Adrenal gland (tissue), 12 donors: ENCODE measurements around the gene ANKK1. TPM values are rescaled to one million over a fixed set of nuclear protein-coding genes. Genes with fewer than 3 reads are reported as not detected.

Experiments
- DNase-seq, 7 donors: peaks; one replicate each; pipeline ENCODE4 v3.0.0-alpha.2; 2019 to 2020
- H3K27ac ChIP-seq, 5 donors: fragments of 200-600 bp; sonication (generic) in 4 of 5; 1 replicate in 3 of 5; 2 replicates in 2 of 5; pipeline versions ENCODE4 v1.5.1 to v1.8.0; 2016 to 2020; ENCODE audit warnings: mild to moderate bottlenecking in 1 of 5
- H3K27me3 ChIP-seq: fragments of 200-600 bp; 2 replicates; pipeline ENCODE4 v1.8.0; 2021
- H3K36me3 ChIP-seq, 2 donors: fragments of 200-600 bp; replicated peaks in 1 of 2; 1 replicate in 1 of 2; 2 replicates in 1 of 2; pipeline versions ENCODE4 v1.5.1 to v1.8.0; 2018 to 2022
- H3K4me1 ChIP-seq, 2 donors: fragments of 200-600 bp; replicated peaks in 1 of 2; 1 replicate in 1 of 2; 2 replicates in 1 of 2; pipeline versions ENCODE4 v1.5.1 to v1.8.0; 2018 to 2021
- H3K4me3 ChIP-seq, 4 donors: fragments of 200-600 bp; sonication (generic) in 3 of 4; one replicate each; pipeline ENCODE4 v1.5.1; 2016 to 2018
- H3K9me3 ChIP-seq, 3 donors: fragments of 200-600 bp; sonication (generic) in 1 of 3; replicated peaks in 1 of 3; 1 replicate in 2 of 3; 2 replicates in 1 of 3; pipeline versions ENCODE4 v1.5.1 to v1.8.0; 2016 to 2021
- CTCF ChIP-seq, 6 experiments: fragments of 450-650 bp in 4 of 6; fragments of 200-600 bp in 2 of 6; sonication (generic) in 1 of 6; IDR thresholded peaks; 1 replicate in 5 of 6; 2 replicates in 1 of 6; pipeline versions ENCODE4 v1.5.1 to v1.8.0; 2016 to 2021; ENCODE audit warnings: antibody characterized with exemption in 6 of 6, mild to moderate bottlenecking in 2 of 6, moderate library complexity in 1 of 6
- POLR2A ChIP-seq, 2 donors: fragments of 450-650 bp; IDR thresholded peaks; one replicate each; pipeline ENCODE4 v1.6.1; 2017; ENCODE audit warnings: antibody characterized with exemption in 2 of 2, mild to moderate bottlenecking in 2 of 2, moderate library complexity in 1 of 2
- WGBS, 4 donors: extraction: QIAGEN DNeasy Blood & Tissue Kit in 2 of 4; methylation state at CpG; one replicate each; pipeline versions ENCODE4 v1.1.5 to v1.1.7; 2013 to 2017; 5-methylcytosine and 5-hydroxymethylcytosine counted together
- intact Hi-C, 2 donors: fragments of 100-400 bp; cut with DNase I; formaldehyde crosslinking; loops; one replicate each; pipeline versions ENCODE4 v1.14.1 to v1.15.0; 2022 to 2023
- polyA plus RNA-seq, 3 donors: library from polyadenylated mRNA; stranded (reverse); fragments of 200-250 nt in 2 of 3; fragments of 350-450 nt in 1 of 3; fragmentation: Illumina TruSeq in 1 of 3; extraction: RNeasy Lipid Tissue Mini Kit (QIAGEN cat#74804) in 1 of 3; gene quantifications; one replicate each; pipeline ENCODE4 v1.2.3, GENCODE V29; 2013 to 2014
- total RNA-seq, 9 donors: library from RNA; depleted of rRNA in 4 of 9; stranded (reverse); fragments of >200 nt in 4 of 9; fragments of 120-200 nt in 1 of 9; fragmentation: NEBNext Ultra II Directional in 1 of 9; extraction: Animal tissue kit (Norgen Biotek cat#: 25700) in 1 of 9; gene quantifications; one replicate each; pipeline versions ENCODE4 v1.1.0 to v1.2.4, GENCODE V29; 2013 to 2023
- donor health status: healthy with polysubstance abuse.
- donor health status: Bipolar disorder and iron deficiency.
- donor health status: DM: yes; HTN: yes; CAD: no.
- donor health status: DM: no; HTN: no; CAD: no.
- donor health status: DM: no; HTN: no; CAD: no.
- donor health status: DM: yes; HTN: yes; CAD: no.

The ANKK1 gene
- total and polyA plus RNA-seq, 12 donors, result 0.05 to 3.5 (median 0.18) TPM; not detected in 1

- no peaks in the 10 kb centered on the region for H3K4me1 ChIP-seq
- no peak for DNase-seq
- intact Hi-C loops, result no loop called here
- H3K4me3 ChIP-seq, result no peak overlapping the region
- H3K27ac ChIP-seq, result no peak overlapping the region
- peaks cover 7% of the 10 kb centered on the region for H3K27me3 ChIP-seq
- TF ChIP-seq CTCF (IDR thresholded peaks at IDR 0.05) (no peak), POLR2A (IDR thresholded peaks at IDR 0.05) (no peak)
- no peaks in the 10 kb centered on the region for H3K9me3 ChIP-seq
- WGBS, 4 donors, result 60 to 70% (median 63%) methylated on average over 3 of the region's 3 CpGs
- H3K36me3 ChIP-seq, result no peaks in the 10 kb centered on the region
These were observed 3.0 kb upstream of the ANKK1 start for GRCh38 chr11:113384551-113384950.

- no peak overlapping the region for H3K4me3 ChIP-seq
- peaks cover 7% of the 10 kb centered on the region for H3K27me3 ChIP-seq
- intact Hi-C loops, result no loop called here
- 92 to 100% (median 99%) methylated on average over 2 to 3 of the region's 3 CpGs for WGBS, 4 donors
- H3K9me3 ChIP-seq, result no peaks in the 10 kb centered on the region
- no peak for DNase-seq
- no peak for TF ChIP-seq POLR2A (IDR thresholded peaks at IDR 0.05)
- TF ChIP-seq CTCF (IDR thresholded peaks at IDR 0.05), result no peak
- H3K27ac ChIP-seq, result no peak overlapping the region
- H3K36me3 ChIP-seq, result no peaks in the 10 kb centered on the region
- no peaks in the 10 kb centered on the region for H3K4me1 ChIP-seq
These were observed 1.8 kb upstream of the ANKK1 start for GRCh38 chr11:113385749-113386148.

GRCh38 chr11:113386866-113387265 lies 713 bp upstream of the ANKK1 start:
- TF ChIP-seq CTCF (IDR thresholded peaks at IDR 0.05), result no peak
- no peak for TF ChIP-seq POLR2A (IDR thresholded peaks at IDR 0.05)
- Histone ChIP-seq H3K27ac (no peak overlapping the region), H3K4me1 (no peaks in the 10 kb centered on the region), H3K4me3 (no peak overlapping the region), H3K36me3 (no peaks in the 10 kb centered on the region), H3K9me3 (no peaks in the 10 kb centered on the region), H3K27me3 (peaks cover 7% of the 10 kb centered on the region)
- DNase-seq, result no peak
- intact Hi-C loops, result no loop called here
- WGBS, 4 donors, result 68 to 88% (median 77%) methylated on average over 5 to 6 of the region's 6 CpGs

- H3K9me3 ChIP-seq, result no peaks in the 10 kb centered on the region
- 34 to 51% (median 50%) methylated on average over 3 of the region's 3 CpGs for WGBS, 4 donors
- intact Hi-C loops, result no loop called here
- H3K27ac ChIP-seq, result no peak overlapping the region
- DNase-seq, result no peak
- no peaks in the 10 kb centered on the region for H3K36me3 ChIP-seq
- no peak overlapping the region for H3K4me3 ChIP-seq
- H3K4me1 ChIP-seq, result no peaks in the 10 kb centered on the region
- H3K27me3 ChIP-seq, result peaks cover 7% of the 10 kb centered on the region
- TF ChIP-seq CTCF (IDR thresholded peaks at IDR 0.05) (no peak), POLR2A (IDR thresholded peaks at IDR 0.05) (no peak)
These were observed 1.7 kb downstream of the ANKK1 start for GRCh38 chr11:113389272-113389671.
